Retina (tissue), 1 donor: ENCODE data around the gene TAAR1.
"Not testable (repeated sequence)": the region's sequence is repeated elsewhere in the genome, so short reads cannot be mapped to it uniquely, and the experiment has no call there.

Source experiments
- DNase-seq: peaks from one replicate; pipeline ENCODE4 v3.0.0-alpha.2; 2016

The TAAR1 gene

GRCh38 chr6:132659082-132659481, at the start of gene TAAR1:
TAAR1 (minus strand) TSS chr6:132659182; CDS start chr6:132646003, 13,179 bp downstream.
- DNase-seq = no peak

- DNase-seq = no peak
These were observed 49.8 kb upstream of the TAAR1 start for GRCh38 chr6:132708771-132709170.

GRCh38 chr6:132708002-132708401, 49.0 kb upstream of the TAAR1 start:
- DNase-seq = no peak

GRCh38 chr6:132706756-132707155, 47.8 kb upstream of the TAAR1 start:
- not testable (repeated sequence) for DNase-seq

GRCh38 chr6:132703936-132704335, 45.0 kb upstream of the TAAR1 start:
- no peak for DNase-seq

GRCh38 chr6:132698608-132699007, 39.6 kb upstream of the TAAR1 start:
- DNase-seq = no peak

- DNase-seq = no peak
These were observed 36.8 kb upstream of the TAAR1 start for GRCh38 chr6:132695773-132696172.

- no peak for DNase-seq
These were observed 34.5 kb upstream of the TAAR1 start for GRCh38 chr6:132693478-132693877.

GRCh38 chr6:132690678-132691077, 31.7 kb upstream of the TAAR1 start:
- DNase-seq = no peak

- DNase-seq = no peak
These were observed 28.3 kb upstream of the TAAR1 start for GRCh38 chr6:132687306-132687705.

GRCh38 chr6:132686531-132686930, 27.5 kb upstream of the TAAR1 start:
- DNase-seq = no peak

- DNase-seq = no peak
These were observed 26.0 kb upstream of the TAAR1 start for GRCh38 chr6:132685009-132685408.

- DNase-seq = no peak
These were observed 25.3 kb upstream of the TAAR1 start for GRCh38 chr6:132684272-132684671.

- DNase-seq = no peak
These were observed 24.6 kb upstream of the TAAR1 start for GRCh38 chr6:132683543-132683942.

- not testable (repeated sequence) for DNase-seq
These were observed 20.1 kb upstream of the TAAR1 start for GRCh38 chr6:132679094-132679493.

- DNase-seq = no peak
These were observed 16.8 kb upstream of the TAAR1 start for GRCh38 chr6:132675749-132676148.

GRCh38 chr6:132675002-132675401, 16.0 kb upstream of the TAAR1 start:
- no peak for DNase-seq

- DNase-seq = no peak
These were observed 14.6 kb upstream of the TAAR1 start for GRCh38 chr6:132673376-132674094.

- DNase-seq = no peak
These were observed 12.3 kb upstream of the TAAR1 start for GRCh38 chr6:132671295-132671694.

GRCh38 chr6:132669690-132670291, 10.8 kb upstream of the TAAR1 start:
- DNase-seq = peak; percentile 29

GRCh38 chr6:132666118-132666517, 7.1 kb upstream of the TAAR1 start:
- DNase-seq = no peak

GRCh38 chr6:132664309-132665034, 5.5 kb upstream of the TAAR1 start:
- DNase-seq = no peak

- DNase-seq = no peak
These were observed 4.7 kb upstream of the TAAR1 start for GRCh38 chr6:132663661-132664060.

GRCh38 chr6:132661906-132662305, 2.9 kb upstream of the TAAR1 start:
- no peak for DNase-seq
